ENCODE measurements around the gene TOX2.

TOX2 gene

GRCh38 chr20:44072384-44072783 lies 157.7 kb downstream of the TOX2 start:
- no peak overlapping the region for H3K4me3 Mint-ChIP-seq
- no peak overlapping the region for H3K27ac Mint-ChIP-seq
- H3K9me3 Mint-ChIP-seq = no peaks in the 10 kb centered on the region
- no peaks in the 10 kb centered on the region for H3K36me3 Mint-ChIP-seq
- no peak for DNase-seq (ENCODE audit: low spot score in 2 of 2)
- H3K27me3 Mint-ChIP-seq = peaks cover 5% of the 10 kb centered on the region
- no peak for ATAC-seq (ENCODE audit: low read depth)
- peaks cover 6% of the 10 kb centered on the region for H3K4me1 Mint-ChIP-seq

GRCh38 chr20:44073011-44073674 lies 158.5 kb downstream of the TOX2 start:
- Mint-ChIP-seq H3K36me3 (no peaks in the 10 kb centered on the region), H3K27ac (no peak overlapping the region), H3K4me3 (no peak overlapping the region), H3K4me1 (peaks cover 6% of the 10 kb centered on the region), H3K27me3 (peaks cover 5% of the 10 kb centered on the region), H3K9me3 (no peaks in the 10 kb centered on the region)
- DNase-seq (ENCODE audit: low spot score in 2 of 2) (no peak), ATAC-seq (ENCODE audit: low read depth) (no peak)

- Mint-ChIP-seq H3K9me3 (no peaks in the 10 kb centered on the region), H3K4me3 (no peak overlapping the region), H3K4me1 (peaks cover 6% of the 10 kb centered on the region), H3K36me3 (no peaks in the 10 kb centered on the region), H3K27ac (no peak overlapping the region), H3K27me3 (peaks cover 5% of the 10 kb centered on the region)
- DNase-seq (ENCODE audit: low spot score in 2 of 2) (no peak), ATAC-seq (ENCODE audit: low read depth) (no peak)
These were observed 159.0 kb downstream of the TOX2 start for GRCh38 chr20:44073675-44074071.

GRCh38 chr20:44074252-44075151 lies 159.8 kb downstream of the TOX2 start:
- ATAC-seq (ENCODE audit: low read depth) (no peak), DNase-seq (ENCODE audit: low spot score in 2 of 2) (no peak)
- Mint-ChIP-seq H3K36me3 (no peaks in the 10 kb centered on the region), H3K27me3 (peaks cover 5% of the 10 kb centered on the region), H3K27ac (no peak overlapping the region), H3K4me3 (no peak overlapping the region), H3K4me1 (peaks cover 3% of the 10 kb centered on the region), H3K9me3 (no peaks in the 10 kb centered on the region)

- Mint-ChIP-seq H3K27ac (no peak overlapping the region), H3K4me1 (no peaks in the 10 kb centered on the region), H3K4me3 (no peak overlapping the region), H3K27me3 (peaks cover 2% of the 10 kb centered on the region), H3K36me3 (no peaks in the 10 kb centered on the region), H3K9me3 (no peaks in the 10 kb centered on the region)
- ATAC-seq (ENCODE audit: low read depth) = no peak
- DNase-seq (ENCODE audit: low spot score in 2 of 2) = no peak
These were observed 160.7 kb downstream of the TOX2 start for GRCh38 chr20:44075191-44075949.

- H3K27ac Mint-ChIP-seq = no peak overlapping the region
These were observed 161.2 kb downstream of the TOX2 start for GRCh38 chr20:44075950-44076232.

GRCh38 chr20:44079291-44079690 lies 164.6 kb downstream of the TOX2 start:
- no peak overlapping the region for H3K4me3 Mint-ChIP-seq
- peaks cover 5% of the 10 kb centered on the region for H3K4me1 Mint-ChIP-seq
- no peak overlapping the region for H3K27ac Mint-ChIP-seq
- H3K9me3 Mint-ChIP-seq = no peaks in the 10 kb centered on the region
- H3K27me3 Mint-ChIP-seq = no peaks in the 10 kb centered on the region
- ATAC-seq (ENCODE audit: low read depth) (no peak), DNase-seq (ENCODE audit: low spot score in 2 of 2) (no peak)
- no peaks in the 10 kb centered on the region for H3K36me3 Mint-ChIP-seq

More at GRCh38 chr20:44075950-44076232, 161.2 kb downstream of the TOX2 start:
- Mint-ChIP-seq H3K9me3 (no peaks in the 10 kb centered on the region), H3K4me3 (no peak overlapping the region), H3K36me3 (no peaks in the 10 kb centered on the region), H3K27me3 (peaks cover 2% of the 10 kb centered on the region), H3K4me1 (peaks cover 4% of the 10 kb centered on the region)
- DNase-seq (ENCODE audit: low spot score in 2 of 2) (no peak), ATAC-seq (ENCODE audit: low read depth) (no peak)

- no peak overlapping the region for H3K4me3 Mint-ChIP-seq
- no peak for DNase-seq (ENCODE audit: low spot score in 2 of 2)
These were observed 165.4 kb downstream of the TOX2 start for GRCh38 chr20:44080064-44080463.

GRCh38 chr20:44080646-44081267 lies 166.1 kb downstream of the TOX2 start:
- H3K4me3 Mint-ChIP-seq = no peak overlapping the region
- no peaks in the 10 kb centered on the region for H3K36me3 Mint-ChIP-seq
- H3K4me1 Mint-ChIP-seq = peaks cover 5% of the 10 kb centered on the region
- peak; percentile 92 for ATAC-seq (ENCODE audit: low read depth)
- DNase-seq (ENCODE audit: low spot score in 2 of 2) = peak; percentile 72 to 74
- H3K27me3 Mint-ChIP-seq = no peaks in the 10 kb centered on the region
- no peaks in the 10 kb centered on the region for H3K9me3 Mint-ChIP-seq
- no peak overlapping the region for H3K27ac Mint-ChIP-seq

More at GRCh38 chr20:44080064-44080463, 165.4 kb downstream of the TOX2 start:
- no peak for ATAC-seq (ENCODE audit: low read depth)
- Mint-ChIP-seq H3K9me3 (no peaks in the 10 kb centered on the region), H3K36me3 (no peaks in the 10 kb centered on the region), H3K27me3 (no peaks in the 10 kb centered on the region), H3K27ac (no peak overlapping the region), H3K4me1 (peaks cover 5% of the 10 kb centered on the region)

GRCh38 chr20:44081476-44081875 lies 166.8 kb downstream of the TOX2 start:
- Mint-ChIP-seq H3K36me3 (no peaks in the 10 kb centered on the region), H3K4me3 (no peak overlapping the region), H3K4me1 (peaks cover 5% of the 10 kb centered on the region), H3K9me3 (no peaks in the 10 kb centered on the region), H3K27ac (no peak overlapping the region), H3K27me3 (no peaks in the 10 kb centered on the region)
- ATAC-seq (ENCODE audit: low read depth) (no peak), DNase-seq (ENCODE audit: low spot score in 2 of 2) (no peak)

GRCh38 chr20:44081888-44082287 lies 167.2 kb downstream of the TOX2 start:
- Mint-ChIP-seq H3K4me1 (peaks cover 5% of the 10 kb centered on the region), H3K9me3 (no peaks in the 10 kb centered on the region), H3K36me3 (no peaks in the 10 kb centered on the region), H3K27ac (no peak overlapping the region), H3K4me3 (no peak overlapping the region), H3K27me3 (no peaks in the 10 kb centered on the region)
- no peak for ATAC-seq (ENCODE audit: low read depth)
- DNase-seq (ENCODE audit: low spot score in 2 of 2) = no peak

- no peaks in the 10 kb centered on the region for H3K36me3 Mint-ChIP-seq
- peaks cover 5% of the 10 kb centered on the region for H3K4me1 Mint-ChIP-seq
- H3K4me3 Mint-ChIP-seq = no peak overlapping the region
- DNase-seq (ENCODE audit: low spot score in 2 of 2) = no peak
- no peak overlapping the region for H3K27ac Mint-ChIP-seq
- no peak for ATAC-seq (ENCODE audit: low read depth)
- H3K27me3 Mint-ChIP-seq = peaks cover 6% of the 10 kb centered on the region
- H3K9me3 Mint-ChIP-seq = no peaks in the 10 kb centered on the region
These were observed 168.7 kb downstream of the TOX2 start for GRCh38 chr20:44083220-44083933.

GRCh38 chr20:44084439-44084838 lies 169.8 kb downstream of the TOX2 start:
- DNase-seq (ENCODE audit: low spot score in 2 of 2) (no peak), ATAC-seq (ENCODE audit: low read depth) (no peak)
- Mint-ChIP-seq H3K9me3 (no peaks in the 10 kb centered on the region), H3K4me3 (no peak overlapping the region), H3K27ac (no peak overlapping the region), H3K27me3 (peaks cover 6% of the 10 kb centered on the region), H3K4me1 (peaks cover 5% of the 10 kb centered on the region), H3K36me3 (no peaks in the 10 kb centered on the region)
